Measurements from ENCODE around the gene ERGIC3.

Gene ERGIC3

DNA sequence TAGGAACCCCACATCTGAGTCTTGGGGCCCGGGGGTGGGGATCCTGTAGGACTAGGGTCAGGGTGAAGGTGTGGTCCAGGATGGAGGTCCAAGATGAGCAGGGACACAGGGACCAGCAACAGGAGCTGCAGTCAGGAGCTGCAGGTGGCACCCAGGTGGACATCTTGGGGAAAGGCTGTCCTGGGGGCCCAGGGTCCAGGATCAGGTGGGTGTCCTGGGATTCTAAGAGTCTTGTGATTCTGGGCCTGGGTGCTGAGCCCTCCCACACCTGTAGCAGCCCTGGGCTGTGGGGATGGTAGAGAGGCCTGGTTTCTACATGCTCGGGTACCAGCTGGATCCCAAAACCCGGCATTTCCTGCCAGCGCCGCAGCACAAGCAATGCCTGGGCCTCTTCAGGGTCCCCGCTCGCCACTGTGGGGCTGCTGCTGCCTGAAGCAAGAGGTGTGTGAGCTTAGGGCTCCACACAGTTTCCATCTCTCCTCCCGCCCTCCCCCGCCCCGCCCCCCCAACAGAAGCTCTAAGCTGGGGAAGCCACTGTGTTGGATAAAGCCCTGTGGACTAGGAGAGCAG is 20.7 kb downstream of the ERGIC3 start:
- no peak for DNase-seq

DNA sequence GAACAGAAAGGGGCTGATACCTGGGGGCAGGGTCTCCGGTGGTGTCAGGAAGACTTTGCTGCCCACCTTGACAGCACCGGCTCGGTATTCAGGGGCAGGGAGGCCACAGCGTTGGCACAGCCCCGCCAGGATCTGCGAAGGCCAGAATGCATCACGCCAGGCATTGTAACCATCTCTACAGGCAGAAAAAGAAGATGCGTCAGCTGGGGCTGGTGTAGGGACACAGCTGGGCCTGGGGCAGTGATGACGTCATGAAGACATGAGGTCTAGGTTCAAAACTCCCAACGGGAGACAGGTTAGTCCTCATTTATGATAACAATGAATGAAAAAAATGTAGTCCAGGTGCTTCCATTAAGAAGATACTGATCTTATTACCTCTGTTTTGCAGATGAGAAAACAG is 22.0 kb downstream of the ERGIC3 start:
- DNase-seq: no peak

DNA sequence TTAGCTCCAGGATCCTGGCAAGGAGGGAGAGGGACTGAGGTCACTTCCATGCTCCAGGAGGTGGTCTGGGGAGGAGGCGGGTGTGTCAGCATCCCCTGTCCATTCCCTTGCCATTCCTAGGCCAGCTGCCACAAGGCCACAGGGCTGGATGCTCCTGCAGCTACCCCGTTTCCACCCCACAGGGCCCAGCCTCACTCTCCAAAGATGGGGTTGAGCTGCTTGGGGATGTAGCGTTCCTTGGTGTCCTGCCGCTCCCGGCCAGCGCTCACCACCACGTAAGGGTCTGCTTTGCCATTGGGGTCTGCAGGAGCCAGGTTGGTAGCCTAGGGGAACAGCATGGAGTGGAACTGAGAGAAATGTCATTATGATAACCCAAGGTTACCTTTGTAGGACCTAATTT is 23.0 kb downstream of the ERGIC3 start:
- DNase-seq: no peak

DNA sequence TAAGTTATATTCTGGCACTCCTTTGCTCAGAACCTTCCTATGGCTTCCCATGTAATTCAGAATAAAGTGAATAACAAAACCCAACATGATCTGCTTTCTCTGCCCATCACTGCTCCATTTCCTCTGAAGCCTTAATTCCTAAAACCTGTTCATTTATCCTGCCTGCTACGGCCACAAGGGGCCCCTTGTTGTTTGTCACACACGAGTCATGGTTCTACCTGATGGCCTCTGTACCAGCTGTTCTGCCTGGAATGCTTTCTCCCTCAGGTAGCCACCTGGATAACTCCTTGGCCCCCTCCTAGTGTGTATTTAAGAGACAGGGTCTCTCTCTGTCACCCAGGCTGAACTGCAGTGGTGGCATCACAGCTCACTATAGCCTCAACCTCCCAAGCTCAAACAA is 26.8 kb downstream of the ERGIC3 start:
- no peak for DNase-seq

DNA sequence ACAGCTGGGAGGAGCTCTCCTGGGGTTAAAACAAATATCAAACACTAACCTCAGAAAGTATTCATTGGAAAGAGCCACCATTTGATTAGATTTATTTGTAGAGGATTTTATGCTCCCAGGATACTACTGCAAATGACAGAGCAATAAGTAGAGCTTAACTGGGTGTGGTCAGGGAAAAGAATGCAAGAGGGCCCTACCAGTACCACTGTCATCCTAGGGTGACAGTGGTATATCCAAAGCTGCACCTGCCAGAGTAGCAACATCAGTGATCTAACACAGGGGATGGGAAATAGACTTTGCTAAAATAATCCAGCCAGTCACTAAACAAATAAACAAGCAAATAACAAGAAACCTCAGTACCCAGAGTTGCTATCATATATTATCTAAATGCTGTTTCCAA is 29.7 kb downstream of the ERGIC3 start:
- DNase-seq: no peak

DNA sequence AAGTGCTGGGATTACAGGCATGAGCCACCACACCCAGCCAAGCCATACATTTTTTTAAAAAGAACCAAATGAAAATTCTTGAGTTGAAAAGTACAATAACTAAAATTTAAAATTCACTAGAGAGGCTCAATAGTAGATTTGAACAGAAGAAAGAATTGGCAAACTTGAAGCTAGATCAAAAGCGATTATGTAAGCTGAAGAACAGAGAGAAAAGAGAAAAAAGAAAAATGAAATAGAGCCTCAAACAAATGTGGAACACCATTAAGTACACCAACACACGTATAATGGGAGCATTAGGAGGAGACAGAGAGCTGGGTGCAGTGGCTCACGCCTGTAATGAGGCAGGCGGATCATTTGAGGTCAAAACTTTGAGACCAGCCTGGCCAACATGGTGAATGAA is 31.0 kb downstream of the ERGIC3 start:
- DNase-seq: no peak

DNA sequence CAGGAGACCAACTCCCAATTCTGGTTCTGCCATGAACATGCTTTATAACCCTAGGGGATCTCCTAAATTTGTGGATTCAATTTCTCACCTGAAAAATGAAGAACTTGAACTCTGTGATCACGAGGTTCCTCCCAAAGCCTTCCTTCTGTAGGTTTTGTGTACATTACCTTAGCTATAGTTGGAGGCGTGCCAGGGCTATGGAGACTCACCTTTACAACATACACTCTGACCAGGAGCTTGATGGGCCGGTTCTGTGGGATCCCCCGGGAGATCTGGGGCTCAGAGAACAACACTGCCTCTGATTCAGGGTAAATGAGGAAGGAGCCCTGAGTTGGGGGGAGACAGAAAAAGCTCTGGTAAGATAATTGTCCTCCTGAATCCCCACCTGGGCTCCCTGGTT is 34.1 kb downstream of the ERGIC3 start:
- DNase-seq: no peak

DNA sequence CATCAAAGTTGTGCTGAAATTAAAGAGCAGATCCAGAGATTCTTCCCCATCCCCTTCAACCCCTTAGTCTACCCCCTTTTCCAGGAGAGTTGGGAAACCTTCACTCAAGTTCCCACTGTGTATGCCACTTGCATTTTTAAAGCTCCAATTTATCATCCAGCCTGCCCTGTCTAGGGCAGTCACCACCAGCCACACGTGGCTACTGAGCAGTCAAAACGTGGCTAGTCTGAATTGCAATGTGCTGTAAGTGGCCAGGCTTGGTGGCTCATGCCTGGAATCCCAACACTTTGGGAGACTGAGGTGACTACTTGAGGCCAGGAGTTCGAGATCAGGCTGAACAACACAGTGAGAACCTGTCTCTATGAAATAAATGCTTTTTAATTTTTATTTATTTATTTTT is 34.9 kb downstream of the ERGIC3 start:
- no peak for DNase-seq

DNA sequence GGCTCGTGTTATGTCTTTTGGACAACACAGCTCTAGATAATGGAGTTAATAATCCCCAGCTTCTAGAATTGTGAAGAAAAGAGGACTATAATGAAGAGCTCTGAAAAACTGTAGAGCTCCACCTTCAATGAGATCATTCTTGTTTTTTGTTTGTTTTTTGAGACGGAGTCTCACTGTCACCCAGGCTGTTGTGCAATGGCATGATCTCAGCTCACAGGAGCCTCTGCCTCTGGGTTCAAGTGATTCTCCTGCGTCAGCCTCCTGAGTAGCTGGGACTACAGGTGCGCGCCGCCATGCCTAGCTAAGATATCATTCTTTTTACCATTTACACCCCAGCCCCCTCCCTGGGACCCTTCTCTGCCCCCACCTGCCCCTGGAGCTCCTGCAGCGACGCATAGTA is 36.6 kb downstream of the ERGIC3 start:
- no peak for DNase-seq

DNA sequence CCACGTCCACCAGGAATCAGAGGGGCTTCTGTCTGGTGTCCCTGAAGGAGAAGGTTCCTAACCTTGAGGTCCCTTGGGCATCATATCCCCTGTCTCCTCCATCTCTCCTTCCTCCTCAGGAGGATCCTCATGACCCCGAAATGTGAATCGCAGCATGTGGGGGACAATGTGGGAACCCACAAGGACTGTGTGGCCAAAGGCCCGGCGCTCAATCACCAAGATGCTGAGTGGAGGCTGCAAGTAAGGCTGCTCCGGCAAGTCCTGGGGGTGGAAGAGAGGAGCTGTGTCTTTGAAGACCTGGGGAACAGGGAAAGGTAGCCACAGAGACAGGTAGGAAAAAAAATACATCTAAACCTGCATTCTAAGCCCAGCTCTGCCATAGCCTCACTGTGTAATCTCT is 37.3 kb downstream of the ERGIC3 start:
- no peak for DNase-seq

DNA sequence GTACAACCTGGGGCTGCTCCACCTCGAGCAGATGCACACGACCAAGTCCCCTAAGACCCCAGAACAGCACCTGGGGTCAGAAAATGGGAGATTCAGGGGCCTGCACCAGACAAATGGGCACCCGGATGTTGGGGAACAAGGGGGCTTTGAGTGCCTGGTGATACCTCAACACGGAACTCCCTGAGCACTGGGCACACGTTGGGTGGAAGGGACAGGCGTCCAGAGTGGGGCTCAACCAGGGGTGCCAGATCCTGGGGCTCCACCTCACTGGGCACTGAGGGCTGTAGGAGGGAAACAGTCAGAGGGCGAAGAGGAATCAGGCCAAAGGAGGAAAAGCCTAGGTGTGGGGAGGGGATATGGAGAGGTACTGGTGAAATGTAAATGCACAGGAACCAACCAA is 40.3 kb downstream of the ERGIC3 start:
- no peak for DNase-seq

DNA sequence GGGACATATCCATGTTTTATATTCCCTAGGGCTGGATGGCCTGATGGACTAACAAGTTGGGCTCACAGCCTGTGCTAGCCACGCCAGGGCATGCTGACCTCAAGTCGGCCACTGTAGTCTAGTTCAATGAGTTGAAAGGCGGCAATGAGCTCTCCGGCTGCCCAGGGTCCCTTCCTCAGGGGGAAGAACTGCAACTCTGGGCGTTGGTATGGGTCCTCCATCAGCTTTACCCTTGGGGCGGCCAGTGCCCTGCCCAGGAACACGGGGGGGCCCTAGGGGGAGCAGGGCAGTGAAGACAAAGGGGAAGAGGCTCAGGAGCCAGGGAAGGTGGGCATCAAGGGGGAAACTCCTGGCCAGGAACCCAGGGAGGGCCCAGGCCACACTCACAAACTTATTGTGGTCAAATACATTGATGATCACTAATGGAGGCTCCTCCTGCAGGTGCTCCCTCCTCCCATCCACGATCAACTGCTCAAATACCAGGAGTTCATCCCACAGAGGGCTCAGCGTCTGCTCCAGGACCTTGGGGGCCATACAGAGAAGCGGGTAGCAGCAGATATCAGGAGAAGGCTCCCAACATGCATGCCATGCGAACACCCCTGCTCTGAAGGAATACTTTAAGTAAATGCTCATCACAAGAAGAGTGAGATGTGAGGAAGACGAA is 41.0 kb downstream of the ERGIC3 start:
- DNase-seq: no peak

DNA sequence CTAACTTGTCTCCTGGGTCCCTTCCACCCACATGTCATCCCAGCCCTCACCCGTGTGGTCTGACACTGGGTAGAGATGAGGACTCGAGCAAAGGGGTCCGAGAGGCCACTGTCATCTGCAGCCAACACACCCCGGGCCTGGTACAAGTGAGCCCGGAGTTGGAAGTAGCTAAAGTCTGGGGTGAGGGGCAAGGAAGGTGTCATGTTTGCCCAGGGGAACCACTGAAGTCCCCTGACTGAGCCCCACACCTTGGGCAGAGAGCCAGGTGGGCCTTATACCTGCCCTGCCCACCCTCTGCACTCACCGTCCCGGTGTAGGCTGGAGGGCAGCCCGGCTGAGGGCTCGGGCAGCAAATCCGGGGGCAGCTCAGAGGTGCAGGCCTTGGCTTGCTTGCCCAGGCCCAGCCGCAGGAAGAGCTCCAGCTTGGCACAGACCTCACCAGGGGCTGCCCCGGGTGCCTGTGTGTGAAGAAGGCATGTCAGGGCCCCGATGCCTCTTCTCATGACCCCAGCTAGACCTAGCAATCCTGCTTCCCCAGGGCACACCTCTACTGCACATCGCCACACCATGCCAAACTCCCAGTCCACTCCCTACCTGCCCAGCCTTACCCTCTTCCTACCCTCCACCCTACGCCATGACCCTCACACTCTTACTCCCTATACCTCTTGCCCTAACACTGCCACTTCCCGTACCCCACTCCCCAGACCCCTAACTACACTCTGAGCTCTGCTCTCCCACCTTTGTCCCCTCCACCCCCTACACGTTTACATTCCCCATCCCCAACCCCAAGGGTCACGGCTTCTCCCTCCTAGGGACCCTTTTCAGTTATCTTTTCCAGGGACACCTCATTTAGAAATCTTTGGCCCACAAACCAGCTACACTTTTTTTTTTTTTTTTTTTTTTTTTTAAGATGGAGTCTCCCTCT is 42.0 kb downstream of the ERGIC3 start:
- no peak for DNase-seq

DNA sequence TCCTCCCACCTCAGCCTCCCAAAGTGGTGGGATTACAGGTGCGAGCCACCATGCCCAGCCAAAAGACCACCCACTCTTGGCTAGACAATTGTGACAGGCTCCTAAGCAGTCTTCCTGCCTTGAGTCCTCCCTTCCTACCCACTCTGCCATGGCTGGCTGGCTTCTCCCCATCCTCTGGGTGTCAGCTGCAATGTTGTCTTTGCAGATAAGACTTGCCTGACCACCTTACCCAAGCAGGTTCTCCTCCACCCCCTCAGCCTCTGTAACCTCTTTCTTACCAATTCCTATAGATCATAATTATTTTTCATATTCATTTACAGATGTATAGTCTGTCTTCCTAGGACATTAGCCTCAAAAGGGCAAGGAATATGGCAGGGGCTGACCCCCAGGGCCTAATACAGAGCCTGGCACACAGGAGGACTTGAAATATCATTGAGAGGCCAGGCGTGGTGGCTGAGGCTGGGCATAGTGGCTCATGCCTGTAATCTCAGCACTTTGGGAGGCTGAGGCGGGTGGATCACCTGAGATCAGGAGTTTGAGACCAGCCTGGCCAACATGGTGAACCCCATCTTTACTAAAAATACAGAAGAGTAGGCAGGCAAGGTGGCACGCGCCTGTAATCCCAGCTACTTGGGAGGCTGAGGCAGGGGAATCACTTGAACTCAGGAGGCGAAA is 45.0 kb downstream of the ERGIC3 start:
- DNase-seq: no peak

DNA sequence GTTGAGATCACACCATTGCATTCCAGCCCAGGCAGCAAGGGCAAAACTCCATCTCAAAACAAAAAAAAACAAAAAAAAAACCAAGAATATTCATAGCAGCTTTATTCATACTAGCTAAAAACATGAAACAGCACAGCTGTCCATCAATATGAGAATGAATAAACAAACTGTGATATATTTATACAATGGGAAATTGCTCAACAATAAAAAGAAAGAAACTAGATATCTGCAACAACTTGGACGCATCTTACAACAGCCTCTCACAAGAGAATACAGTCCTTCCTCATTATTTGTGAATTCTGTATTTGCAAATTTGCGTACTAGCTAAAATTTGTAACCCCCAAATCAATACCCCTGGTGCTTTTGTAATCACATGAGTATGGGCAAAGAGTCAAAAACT is 45.6 kb downstream of the ERGIC3 start:
- DNase-seq: no peak

DNA sequence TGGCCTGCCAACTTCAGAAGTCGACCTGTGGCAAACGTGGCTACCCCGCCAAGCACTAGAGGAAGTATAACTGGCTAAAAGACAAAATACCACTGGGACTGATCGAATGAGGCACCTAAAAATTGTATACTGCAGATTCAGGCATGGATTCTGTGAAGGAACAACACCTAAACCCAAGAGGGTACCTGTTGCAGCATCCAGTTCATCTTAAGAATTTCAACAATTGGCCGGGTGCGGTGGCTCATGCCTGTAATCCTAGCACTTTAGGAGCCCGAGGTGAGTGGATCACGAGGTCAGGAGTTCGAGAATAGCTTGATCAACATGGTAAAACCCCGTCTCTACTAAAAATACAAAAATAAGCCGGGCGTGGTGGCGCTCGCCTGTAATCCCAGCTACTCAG is 46.5 kb downstream of the ERGIC3 start:
- DNase-seq: no peak

DNA sequence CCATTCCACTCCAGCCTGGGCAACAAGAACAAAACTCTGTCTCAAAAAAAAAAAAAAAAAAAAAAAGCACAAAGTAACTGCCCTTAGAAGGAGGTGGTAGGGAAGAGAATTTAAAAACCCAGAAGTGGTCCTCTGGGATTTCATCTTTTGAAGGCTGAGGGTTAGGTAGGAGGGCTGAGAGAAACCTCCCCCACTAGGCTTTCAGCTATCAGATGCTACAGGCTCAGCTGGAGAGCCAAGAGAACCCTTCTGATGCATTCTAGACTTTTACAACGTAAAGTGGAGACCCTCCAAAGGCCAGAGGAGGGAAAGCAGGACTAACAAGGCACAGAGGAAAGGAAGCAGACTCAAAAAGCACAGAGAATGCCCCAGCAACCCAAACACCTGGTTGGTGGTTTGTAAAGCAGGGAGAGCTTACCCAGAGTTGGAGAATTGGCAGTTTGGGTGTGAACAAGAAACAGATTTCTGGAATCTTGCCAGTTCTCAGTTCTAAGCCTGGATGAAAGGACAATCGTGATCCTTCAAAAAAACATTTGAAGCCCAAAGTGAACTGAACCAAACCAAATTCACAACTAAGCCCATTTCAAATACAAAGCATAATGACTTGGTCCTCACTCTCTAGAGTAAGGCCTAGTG is 50.6 kb downstream of the ERGIC3 start:
- no peak for DNase-seq

DNA sequence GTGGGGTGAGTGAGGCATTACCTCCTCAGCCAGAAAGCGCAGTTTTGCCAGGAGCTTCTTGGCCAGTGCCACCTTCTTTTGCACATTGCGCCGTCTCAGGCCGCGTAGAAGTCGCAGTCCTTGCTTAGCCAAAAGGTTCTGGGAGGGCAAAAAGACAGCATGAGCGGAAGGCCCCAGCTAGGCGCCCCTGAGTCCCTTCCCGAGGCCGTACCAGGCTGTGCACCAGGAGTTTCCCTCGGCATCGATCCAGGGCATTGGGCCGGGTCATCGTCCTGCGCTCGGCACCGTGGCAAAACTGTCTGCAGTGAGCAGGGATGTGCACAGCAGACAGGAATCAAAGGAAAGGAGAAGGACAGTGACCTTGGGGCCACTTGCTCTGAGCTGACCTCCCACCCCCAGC is 53.6 kb downstream of the ERGIC3 start:
- no peak for DNase-seq

DNA sequence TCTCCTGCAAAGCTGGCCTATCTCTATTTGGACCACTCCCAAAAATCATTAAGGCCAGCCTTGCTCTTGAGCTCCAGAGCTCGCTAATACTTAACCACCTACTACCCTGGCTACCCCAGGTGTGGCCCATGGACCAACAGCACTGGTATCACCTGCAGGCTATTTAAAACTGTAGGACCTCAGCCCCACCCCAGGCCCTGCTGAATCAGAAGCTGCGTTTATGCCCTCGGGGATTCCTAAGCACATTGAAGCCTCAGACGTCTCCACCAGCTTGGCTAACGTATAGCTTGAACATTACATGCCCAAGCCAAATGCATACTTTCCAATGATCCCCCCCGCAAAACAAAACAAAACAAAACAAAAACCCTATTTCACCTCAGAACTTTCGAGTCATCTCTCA is 54.0 kb downstream of the ERGIC3 start:
- no peak for DNase-seq

DNA sequence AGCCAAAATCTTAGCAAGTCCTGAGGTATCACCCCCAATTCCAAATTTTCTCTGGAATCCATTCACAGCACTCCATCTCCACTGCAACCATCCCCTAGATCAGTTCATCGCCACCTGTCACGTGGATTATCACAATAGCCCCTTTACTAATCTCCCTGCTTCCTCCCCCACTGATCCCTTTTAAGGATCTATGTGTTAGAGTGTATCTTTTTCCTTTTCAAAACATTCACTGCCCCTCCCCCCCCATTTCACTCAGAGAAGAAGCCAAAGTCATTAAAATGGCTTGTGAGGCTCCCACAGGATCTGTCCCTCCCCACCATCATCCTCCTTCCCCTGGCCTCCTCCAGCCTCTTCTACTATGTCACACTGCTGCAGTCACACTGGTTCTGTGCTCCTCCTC is 55.3 kb downstream of the ERGIC3 start:
- no peak for DNase-seq

DNA sequence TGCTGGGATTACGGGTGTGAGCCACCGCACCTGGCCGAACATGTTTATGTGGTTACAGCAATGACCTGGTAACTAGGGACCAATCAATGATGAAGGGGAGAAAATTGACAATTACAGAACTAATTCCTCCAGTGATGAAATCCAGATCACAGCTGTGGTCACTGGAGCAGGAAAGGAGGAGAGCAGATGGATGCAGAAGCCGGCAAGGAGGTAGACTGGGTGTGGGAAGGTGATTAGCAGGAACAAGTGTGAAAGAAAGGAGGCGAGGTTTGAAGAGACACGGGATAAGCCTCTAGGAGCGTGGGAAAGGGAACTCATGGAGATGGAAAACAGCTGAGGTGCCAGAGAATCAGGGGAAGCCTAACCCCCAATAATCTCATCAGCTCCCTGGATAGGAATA is 56.6 kb downstream of the ERGIC3 start:
- DNase-seq: no peak

DNA sequence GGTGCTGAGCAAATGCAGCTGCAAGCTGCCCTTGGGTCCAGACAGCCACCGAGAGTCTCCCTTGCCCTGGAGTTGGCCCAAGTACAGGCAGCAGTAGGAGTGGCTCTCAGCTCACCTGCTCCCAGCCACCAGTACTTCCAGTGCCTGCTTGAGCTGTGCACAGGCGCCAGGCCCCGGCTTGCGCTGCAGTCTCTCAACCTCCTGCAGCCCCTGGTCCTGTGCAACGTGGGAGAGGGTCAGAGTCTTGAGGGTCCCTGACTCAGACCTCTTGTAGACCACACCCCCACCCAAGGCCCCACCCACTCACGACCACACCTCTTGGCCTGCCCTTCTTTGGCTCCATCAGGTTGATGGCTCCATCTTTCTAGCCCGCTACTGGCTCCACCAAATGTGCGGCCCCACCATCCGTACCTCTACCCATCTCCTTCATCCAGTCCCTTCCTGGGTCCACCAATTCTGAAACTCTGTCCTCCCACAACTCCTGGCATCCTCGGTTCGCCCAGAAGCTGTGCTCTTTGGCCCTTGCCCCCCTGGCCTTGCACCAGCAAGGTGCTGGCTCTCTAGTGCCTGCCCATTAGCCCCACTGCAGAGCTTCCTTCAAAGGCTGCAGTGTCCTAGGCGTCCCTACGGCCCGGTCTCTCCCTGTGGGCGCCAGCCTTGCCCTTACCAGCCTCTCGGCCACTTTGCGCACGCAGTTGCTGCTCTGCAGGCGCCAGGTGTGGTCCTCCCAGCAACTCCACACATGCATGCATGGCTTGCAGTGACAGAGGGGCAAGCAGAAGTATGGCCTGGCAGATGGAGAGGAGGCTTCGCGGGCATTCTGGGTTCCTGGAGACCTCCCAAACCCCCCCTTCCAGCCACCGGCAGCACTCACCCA is 57.3 kb downstream of the ERGIC3 start:
- no peak for DNase-seq

All from fibroblast of skin of scalp (primary cell).